AG09319 (cell line): ENCODE measurements around the gene ZNF536.
"Not testable (repeated sequence)": the region's sequence is repeated elsewhere in the genome, so short reads cannot be mapped to it uniquely, and the experiment has no call there.

ENCODE experiments used
- DNase-seq: peaks from one replicate; pipeline ENCODE4 v3.0.0-alpha.2; 2010; ENCODE audit warnings: low read depth; ENCODE audit errors: extremely low read depth
- CTCF ChIP-seq: IDR thresholded peaks from 2 replicates; pipeline ENCODE4 v1.5.1; 2011; ENCODE audit warnings: low read depth, mild to moderate bottlenecking, inconsistent platforms, low read length, moderate library complexity

Gene ZNF536

GRCh38 chr19:30416375-30416774 is 44.2 kb downstream of the ZNF536 start:
- DNase-seq = no peak
- no peak for TF ChIP-seq CTCF

DNA sequence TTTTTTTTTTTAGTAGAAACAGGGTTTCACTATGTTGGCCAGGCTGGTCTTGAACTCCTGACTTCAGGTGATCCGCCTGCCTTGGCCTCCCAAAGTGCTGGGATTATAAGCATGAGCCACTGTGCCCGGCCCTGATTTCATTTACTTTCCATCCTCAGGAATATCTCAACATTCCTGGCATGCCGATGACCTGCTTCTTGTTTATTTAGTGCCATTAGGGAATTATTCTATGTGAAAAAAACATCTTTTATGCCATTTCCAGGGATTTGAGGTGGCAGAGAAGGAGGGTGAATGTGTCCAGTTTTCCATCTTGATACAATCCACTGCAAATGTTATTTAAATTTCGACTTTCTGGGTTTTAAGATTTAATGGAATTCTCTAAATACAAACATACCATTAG is 45.0 kb downstream of the ZNF536 start:
- DNase-seq = not testable (repeated sequence)

- TF ChIP-seq CTCF = no peak
- no peak for DNase-seq
Observed at GRCh38 chr19:30419568-30420180, 47.5 kb downstream of the ZNF536 start.

DNA sequence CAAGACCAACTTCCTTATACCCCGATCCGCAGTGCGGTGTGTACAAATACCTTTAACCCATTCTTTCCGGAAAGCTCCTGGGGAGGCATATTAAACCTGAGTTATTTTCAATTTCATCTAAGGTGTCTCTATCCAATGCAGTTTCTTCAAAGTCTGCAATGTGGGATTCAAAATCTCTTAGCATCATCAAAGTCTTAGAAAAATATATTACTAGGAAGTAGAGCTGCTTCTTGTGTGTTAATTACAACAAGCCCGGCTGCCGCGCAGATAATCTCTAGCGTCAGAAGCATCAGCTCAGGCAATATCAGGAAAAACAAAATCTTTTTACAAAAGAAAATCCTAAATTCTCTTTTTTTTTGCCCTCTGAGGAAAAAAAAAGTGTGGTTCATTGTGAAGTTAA is 48.1 kb downstream of the ZNF536 start:
- no peak for DNase-seq
- TF ChIP-seq CTCF = no peak

DNA sequence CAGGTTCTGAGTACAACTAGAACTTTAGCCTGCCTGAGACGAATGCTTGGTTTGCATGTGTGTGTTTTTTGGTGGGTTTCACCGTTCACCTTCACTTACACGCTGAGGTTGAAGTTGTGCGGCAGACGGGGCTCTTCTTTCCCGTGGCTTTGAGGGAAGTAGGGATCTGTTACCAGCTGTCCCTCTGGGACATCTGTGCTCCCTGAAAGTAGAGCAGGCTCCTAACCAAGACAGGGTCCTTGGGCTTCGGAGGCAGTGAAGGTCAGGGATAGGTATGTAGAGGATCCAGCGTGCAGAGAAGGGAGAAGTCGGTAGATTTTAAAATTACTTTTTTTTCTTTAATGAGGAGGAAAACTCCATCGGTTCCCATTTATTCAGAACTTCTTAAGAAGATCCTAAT is 48.7 kb downstream of the ZNF536 start:
- no peak for TF ChIP-seq CTCF
- DNase-seq = no peak

GRCh38 chr19:30421571-30421970 is 49.4 kb downstream of the ZNF536 start:
- DNase-seq = no peak
- no peak for TF ChIP-seq CTCF

DNA sequence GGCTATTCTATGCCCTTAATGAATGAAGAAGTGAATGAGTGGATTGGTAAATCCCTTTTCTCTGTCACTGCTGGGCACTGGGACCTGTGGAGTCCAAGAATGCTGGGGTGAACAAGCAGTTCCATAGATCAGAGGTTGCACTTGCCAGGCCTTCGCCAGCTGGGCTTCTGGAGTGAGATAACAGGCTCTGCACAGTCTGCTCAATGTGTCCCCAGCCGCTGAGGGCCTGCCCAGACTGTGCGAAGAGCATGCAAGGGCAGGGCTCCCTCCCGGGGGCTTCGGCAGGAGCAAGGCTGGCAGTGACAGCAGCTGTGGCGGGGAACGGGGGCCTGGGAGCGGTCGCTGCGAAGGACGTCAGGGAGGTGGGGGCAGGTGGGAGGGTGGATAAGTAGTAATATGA is 51.3 kb downstream of the ZNF536 start:
- TF ChIP-seq CTCF = no peak
- DNase-seq = no peak

GRCh38 chr19:30425885-30426838 is 54.0 kb downstream of the ZNF536 start:
- no peak for TF ChIP-seq CTCF
- no peak for DNase-seq
